NCI-H460 (cell line): ENCODE measurements around the gene GPSM1. TPM values are rescaled to one million over a fixed set of nuclear protein-coding genes. Genes with fewer than 3 reads are reported as not detected.
A peak's percentile ranks its signal among the peaks of the same experiment; 100 is the strongest.

Experiments used
- DNase-seq: peaks from one replicate; pipeline ENCODE4 v3.0.0-alpha.2; 2016; ENCODE audit warnings: low read depth; ENCODE audit errors: extremely low read depth
- polyA plus RNA-seq: library from polyadenylated mRNA; depleted of rRNA; stranded (reverse); fragments of >200 nt; gene quantifications from 2 replicates; pipeline ENCODE4 v1.2.3, GENCODE V29; 2014; cell fraction: nucleus; rRNA removed
- total RNA-seq: library from RNA; depleted of rRNA; stranded (reverse); fragments of >200 nt; shearing (Covaris generic); gene quantifications from 2 replicates; pipeline ENCODE4 v1.2.3, GENCODE V29; 2014; rRNA removed

GPSM1 gene, protein sequence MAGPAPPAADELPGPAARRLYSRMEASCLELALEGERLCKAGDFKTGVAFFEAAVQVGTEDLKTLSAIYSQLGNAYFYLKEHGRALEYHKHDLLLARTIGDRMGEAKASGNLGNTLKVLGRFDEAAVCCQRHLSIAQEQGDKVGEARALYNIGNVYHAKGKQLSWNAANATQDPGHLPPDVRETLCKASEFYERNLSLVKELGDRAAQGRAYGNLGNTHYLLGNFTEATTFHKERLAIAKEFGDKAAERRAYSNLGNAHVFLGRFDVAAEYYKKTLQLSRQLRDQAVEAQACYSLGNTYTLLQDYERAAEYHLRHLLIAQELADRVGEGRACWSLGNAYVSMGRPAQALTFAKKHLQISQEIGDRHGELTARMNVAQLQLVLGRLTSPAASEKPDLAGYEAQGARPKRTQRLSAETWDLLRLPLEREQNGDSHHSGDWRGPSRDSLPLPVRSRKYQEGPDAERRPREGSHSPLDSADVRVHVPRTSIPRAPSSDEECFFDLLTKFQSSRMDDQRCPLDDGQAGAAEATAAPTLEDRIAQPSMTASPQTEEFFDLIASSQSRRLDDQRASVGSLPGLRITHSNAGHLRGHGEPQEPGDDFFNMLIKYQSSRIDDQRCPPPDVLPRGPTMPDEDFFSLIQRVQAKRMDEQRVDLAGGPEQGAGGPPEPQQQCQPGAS
- 17.3 and 19.8 TPM in 2 replicates for total RNA-seq
- polyA plus RNA-seq, result 48.0 and 56.0 TPM in 2 replicates

- DNase-seq, result no peak
Observed at GRCh38 chr9:136327304-136327974, at the start of gene GPSM1. TSS of gene GPSM1 (plus strand) at chr9:136327539. CDS start at chr9:136327696, 157 bp downstream.

- DNase-seq, result no peak
Observed at GRCh38 chr9:136277746-136278145, 49.6 kb upstream of the GPSM1 start.

DNA sequence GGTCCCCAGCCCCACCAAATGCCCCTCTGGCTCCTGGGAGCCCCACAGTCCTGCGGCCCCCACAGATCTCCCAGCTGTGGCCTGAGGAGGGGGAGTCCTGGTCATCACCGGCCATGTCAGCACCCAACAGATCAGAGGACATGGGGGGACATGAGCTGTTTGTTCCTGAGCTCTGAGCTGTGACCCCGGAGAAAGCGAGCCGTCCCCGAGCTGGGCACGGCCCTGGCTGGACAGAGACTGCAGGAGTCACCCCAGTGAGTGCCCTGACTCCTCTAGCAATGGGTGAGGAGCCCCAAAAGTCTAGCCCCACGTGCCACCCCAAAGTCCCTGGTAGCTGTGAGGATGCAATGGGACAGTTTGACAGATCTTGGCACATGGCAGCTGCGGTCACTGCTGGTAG is 49.1 kb upstream of the GPSM1 start:
- DNase-seq, result no peak

GRCh38 chr9:136278894-136279293 is 48.4 kb upstream of the GPSM1 start:
- no peak for DNase-seq

GRCh38 chr9:136279471-136279870 is 47.9 kb upstream of the GPSM1 start:
- no peak for DNase-seq

- no peak for DNase-seq
Observed at GRCh38 chr9:136280535-136281315, 46.6 kb upstream of the GPSM1 start.

DNA sequence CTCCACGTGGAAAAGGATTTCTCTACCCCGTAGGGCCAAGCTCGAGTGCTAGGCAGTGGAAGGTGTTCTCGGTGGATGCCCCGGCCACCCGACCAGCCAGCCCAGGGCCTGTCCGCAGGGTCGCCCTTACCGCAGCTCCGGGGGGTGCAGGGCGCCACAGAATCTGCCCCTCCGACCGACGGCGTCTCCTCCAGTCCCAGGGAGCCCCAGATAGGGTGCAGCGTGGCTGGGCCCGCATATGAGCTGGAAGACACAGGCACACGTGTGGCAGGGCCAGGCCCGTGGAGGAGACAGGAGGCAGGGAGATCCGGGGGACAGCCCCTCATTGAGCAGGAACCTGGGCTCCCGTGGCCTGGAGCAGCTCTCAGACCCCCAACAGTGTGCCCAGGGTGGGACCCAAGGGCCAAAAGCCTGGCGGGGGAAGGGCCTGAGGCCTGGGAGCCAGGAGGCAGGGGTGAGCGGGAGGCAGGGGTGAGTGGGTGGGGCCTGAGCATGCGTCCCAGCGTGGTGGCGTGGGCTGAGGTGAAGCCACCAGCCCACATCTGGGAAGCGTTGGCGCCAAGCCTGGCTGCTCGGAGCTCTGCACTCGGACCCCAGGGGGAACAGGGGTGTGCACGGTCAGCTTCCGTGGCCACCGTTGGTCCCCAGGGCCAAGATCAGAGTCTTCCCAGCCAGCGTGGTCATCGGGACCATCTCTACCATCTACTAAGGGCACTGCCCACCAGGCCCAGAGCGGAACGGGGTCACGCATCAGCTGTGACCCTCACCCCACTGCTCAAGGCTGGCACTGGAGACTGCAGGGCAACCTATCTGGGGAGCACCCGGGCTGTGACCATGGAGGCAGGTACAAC is 45.7 kb upstream of the GPSM1 start:
- DNase-seq, result no peak

- no peak for DNase-seq
Observed at GRCh38 chr9:136282272-136282861, 45.0 kb upstream of the GPSM1 start.

DNA sequence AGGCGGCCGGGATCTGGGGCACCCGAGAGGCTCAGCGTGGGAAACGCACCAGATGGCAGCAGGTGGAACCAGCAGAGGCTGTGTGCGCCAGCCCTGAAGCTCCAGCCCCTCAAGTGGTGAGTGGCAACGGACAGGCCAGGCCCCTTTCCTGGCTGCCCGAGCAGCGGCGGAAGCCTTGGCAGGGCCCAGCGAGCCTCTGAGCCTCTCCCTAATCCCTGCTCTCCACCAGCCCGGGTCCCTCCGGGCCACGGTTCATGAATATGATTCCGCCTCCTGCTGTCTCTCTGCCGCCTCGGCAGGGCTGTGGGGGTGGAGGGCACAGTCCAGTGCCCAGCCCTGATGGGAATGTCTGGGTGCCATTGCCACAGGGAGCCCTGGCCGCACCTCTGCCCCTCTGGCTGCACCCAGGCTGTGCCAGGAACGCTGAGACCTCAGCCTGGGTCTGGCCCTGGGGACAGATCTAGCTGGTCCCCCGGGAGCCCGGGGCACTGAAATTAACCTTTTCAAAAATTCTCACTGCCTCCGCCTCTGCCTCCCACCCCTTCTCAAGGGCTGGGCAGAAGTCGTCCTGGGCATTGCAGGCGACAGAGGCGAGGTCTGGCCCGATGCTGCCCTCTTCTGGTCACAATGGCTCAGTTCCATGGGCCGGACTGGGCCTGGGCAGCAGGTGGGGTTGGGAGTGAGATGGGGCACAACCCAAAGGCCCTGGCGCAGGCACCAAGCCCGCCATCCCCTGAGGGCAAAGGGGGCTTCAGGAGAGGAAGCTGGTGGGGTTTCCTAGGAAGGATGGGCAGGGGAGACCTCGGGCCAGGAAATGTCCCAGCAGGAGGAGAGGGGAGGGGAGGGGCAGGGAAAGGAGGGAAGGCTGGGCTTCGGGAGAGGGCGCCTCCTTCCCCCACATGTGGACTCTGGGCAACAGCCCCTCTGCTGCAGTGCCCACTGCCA is 43.8 kb upstream of the GPSM1 start:
- DNase-seq, result peak; percentile 76

DNA sequence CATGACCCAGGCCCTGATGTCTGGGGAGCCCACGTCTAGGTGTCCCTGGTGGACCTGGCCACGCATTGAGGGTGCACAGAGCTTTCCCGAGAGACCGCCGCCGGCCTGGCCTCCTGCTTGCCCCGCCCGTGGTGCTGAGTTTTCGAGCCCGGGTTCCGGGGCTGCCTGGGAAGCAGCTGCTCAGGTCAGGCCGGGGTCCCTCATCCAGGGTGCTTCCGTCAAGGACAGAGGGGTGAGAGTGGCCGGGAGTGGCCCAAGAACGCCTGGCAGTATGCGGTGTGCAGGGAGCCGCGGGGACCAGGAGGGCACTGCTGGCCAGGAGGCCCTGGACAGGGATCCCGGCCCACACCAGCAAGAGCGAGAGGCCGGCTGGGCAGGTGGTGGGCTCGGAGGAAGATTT is 43.0 kb upstream of the GPSM1 start:
- no peak for DNase-seq

- DNase-seq, result no peak
Observed at GRCh38 chr9:136284951-136285350, 42.4 kb upstream of the GPSM1 start.

DNA sequence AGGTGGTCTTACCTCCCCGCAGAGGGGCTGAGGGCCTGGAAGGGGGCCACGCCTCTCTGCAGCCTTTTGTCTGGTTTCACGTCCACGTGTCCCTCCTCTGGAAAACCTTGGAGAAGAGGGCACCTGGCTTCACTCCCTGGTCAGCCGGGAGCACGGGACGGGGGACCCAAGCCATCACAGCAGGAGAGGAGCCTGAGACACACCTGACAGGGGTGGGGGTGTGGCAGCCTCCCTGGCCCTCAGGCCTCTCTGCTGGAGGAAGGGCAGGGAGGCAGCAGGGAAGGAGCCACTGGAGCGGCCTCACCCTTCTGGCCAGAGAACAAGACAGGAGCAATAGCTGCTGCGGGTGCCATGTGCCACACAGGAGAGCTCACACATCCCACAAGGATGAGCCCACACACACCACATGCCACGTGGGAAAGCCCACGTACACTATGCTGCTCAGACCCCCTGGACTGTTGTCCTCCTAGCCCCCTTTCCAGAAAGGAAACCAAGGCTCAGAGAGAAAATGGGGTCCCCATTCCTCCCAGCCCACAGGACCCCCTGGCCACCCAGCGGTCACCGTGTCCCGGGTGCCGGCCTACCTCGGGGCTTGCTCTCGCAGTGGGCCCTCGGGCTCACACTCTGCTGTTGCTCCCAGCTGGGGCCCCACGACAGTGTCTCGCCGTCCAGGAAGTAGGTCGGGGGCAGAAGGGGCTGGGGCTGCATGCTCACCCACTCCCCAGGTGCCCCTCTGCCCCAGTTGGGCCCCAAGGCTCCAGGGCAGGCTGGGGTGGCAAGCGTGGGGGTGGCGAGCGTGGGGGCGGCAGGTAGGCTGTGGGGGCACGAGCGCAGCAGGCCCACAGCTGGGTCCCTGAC is 41.6 kb upstream of the GPSM1 start:
- DNase-seq, result no peak

- DNase-seq, result no peak
Observed at GRCh38 chr9:136286359-136286986, 40.9 kb upstream of the GPSM1 start.

GRCh38 chr9:136286987-136287379 is 40.4 kb upstream of the GPSM1 start:
- no peak for DNase-seq

DNA sequence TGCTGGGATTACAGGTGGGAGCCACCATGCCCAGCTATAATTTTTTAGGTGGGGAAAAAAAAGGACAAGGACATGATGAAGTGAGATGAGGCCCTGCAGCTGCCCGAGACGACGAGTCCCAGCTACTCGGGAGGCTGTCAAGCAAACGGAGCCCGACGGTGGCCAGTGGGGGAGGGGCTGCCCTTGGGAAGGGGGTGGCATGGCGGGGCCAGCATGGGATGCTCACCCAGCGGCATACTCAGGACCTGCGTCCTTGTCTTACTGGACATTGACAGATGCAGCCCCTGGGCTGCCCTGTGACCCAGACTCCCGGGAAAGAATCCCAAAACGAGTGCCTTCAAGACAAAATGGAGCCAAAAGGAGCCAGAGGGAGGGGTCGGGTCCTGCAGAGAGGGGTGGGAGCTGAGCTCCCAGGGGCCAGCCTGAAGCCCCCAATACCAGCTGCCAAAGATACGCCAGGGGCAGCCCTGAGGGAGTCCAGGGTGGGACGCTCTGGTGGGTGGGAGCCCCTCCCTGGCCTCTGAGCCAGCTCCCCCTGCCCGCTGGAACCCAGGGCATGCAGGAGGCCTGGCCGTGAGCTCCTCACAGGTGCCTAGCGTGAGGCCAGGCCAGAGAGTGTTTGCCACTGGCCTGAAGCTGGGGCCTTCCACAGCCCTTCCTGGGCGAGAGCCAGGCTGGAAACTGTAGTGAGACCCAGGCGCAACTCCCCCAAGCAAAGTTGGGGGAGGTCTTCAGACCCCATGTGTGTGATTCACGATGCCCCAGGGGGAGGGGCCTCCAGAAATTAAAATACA is 39.2 kb upstream of the GPSM1 start:
- DNase-seq, result no peak
